GM19395 (cell line): ENCODE results near the gene VRTN.

Experiments used
- ATAC-seq: cut with Tn5 transposase; IDR thresholded peaks from one replicate; pipeline ENCODE4 v1.9.1; 2021; ENCODE audit warnings: mild to moderate bottlenecking, moderate library complexity; ENCODE audit not compliant: unreplicated experiment

The VRTN gene

DNA sequence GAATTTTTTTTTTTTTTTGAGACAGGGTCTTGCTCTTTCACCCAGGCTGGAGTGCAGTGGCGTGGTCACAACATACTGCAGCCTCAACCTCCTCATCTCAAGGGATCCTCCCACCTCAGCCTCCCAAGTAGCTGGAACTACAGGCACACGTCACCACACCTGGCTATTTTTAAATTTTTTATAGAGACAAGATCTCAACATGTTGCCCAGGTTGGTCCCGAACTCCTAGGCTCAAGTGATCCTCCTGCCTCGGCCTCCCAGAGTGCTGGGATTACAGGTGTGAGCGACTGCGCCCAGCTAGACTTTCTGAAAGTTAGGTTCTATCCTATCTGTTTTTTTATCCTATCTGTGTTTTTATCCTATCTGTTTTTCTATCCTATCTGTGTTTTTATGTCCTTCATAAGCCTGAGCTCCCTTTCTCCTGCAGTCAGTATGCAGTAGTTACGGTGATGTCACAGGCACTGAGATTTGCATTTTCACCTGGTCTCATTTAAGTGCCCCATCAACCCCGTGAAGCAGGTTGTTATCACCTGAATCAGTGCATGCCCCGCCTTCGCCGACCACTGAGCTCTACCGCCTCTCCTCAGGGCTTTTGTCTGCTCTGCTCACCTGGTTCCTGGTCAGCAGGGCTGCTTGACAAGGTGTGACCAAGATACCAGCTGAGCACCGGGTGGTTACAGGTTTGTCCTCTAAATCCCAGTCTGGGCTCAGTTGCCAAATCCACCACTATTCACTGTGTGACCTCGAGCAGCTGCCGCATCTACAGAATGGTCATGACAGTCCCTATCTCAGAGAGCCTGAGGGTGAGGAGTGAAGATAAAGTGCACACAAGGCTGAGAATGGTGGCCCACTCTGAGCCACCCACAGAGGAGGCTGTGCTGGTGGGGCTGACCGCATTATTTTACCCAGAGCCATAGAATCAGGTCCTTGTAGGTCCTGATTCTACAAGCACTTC, 44.6 kb downstream of the VRTN start:
- no peak for ATAC-seq

DNA sequence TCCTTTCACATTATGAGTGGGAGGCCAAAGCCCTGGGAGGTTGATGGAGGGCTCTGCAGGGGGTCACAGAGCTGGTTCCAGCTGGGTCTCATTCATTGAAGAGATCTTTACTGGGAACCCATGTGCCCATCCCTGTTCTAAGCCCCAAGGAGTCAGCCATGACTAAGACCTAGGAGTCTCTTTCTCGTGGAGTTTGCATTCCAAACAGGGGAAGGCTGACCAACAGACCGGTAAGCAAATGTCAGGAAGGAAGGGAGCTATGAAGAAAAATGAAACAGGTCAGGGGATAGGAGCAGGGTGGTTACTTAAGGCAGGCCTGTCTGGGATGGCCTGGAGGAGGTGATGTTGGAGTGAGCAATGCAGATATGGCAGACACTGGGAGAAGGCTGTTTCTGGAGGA, 46.3 kb downstream of the VRTN start:
- no peak for ATAC-seq

DNA sequence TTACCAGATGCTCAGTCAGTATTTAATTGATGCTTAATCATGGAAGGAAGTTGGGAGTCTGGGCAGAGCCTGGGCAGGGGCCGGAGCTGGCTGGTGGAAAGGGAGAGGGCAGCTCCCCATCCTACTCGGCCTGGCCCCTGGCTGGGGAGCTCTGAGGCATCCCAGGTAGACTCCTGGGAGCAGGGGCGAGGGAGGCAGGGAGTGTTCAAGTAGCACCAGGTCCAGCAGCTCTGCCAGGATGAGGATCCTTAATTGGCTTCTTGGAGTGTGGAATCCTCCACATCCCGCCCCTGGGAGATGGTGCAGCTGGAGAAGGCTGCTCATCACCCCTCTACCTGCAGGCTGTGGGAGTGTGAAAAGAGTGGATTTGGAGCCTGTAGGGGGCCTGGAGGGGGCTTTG, 46.8 kb downstream of the VRTN start:
- no peak for ATAC-seq

DNA sequence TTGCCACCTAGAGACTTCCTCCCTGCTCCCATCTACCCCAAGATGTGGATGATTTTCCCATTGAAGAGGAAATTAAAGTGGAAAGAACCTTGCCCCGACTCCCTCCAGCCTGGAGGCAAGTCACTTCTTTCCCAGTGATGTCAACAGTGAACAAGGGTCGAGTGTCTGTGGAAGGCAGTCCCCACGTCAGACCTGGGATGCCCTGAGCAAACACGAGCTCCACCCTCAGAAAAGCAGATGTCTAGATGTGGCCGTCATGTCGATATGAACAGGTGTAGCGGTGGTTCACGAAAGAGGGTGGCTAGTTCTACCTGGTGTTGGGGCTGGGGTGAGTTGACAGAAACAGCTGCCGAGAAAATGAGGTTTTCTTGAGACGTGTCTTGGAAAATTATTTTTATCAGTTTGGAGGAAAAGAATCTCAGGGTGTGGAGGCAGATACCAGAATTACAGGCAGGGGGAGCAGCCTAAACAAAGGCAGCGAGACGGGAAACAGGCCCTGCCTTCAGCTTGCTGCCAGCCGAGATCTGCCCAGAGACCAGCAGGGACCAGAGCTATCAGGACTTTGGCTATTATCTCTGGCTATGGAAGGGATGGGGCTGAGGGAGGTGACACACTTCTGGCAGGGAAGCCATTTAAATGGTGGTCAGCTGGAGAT, 51.9 kb downstream of the VRTN start:
- no peak for ATAC-seq

DNA sequence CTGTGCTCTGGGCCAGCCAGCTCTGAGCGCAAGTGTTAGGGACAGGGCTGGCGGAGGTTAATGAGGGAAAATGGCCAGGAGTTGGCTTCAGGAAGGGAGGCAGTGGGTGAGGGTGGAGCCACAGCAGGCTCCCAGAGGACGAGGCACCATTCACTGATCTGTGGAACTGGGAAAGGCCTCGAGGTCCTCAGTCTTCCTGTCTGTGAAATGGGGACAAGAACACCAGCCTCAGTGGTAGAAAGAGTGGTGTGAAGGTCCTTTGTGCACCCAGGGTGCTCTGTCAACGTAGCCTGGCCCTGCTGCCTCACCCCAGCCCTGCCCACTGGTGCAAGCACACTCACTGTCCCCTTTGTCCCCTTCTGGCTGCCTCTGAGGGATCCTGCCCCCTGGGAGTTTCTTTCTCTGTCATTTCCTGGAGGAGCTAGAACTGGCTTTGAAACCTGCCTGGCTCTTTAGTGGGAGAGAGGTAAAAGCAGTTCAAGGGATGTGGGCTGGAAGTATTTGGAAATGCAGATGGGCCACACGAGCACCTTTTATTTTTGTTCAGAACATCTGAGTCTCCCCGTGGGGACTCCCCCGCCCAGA, 52.7 kb downstream of the VRTN start:
- peak; percentile 3 for ATAC-seq

DNA sequence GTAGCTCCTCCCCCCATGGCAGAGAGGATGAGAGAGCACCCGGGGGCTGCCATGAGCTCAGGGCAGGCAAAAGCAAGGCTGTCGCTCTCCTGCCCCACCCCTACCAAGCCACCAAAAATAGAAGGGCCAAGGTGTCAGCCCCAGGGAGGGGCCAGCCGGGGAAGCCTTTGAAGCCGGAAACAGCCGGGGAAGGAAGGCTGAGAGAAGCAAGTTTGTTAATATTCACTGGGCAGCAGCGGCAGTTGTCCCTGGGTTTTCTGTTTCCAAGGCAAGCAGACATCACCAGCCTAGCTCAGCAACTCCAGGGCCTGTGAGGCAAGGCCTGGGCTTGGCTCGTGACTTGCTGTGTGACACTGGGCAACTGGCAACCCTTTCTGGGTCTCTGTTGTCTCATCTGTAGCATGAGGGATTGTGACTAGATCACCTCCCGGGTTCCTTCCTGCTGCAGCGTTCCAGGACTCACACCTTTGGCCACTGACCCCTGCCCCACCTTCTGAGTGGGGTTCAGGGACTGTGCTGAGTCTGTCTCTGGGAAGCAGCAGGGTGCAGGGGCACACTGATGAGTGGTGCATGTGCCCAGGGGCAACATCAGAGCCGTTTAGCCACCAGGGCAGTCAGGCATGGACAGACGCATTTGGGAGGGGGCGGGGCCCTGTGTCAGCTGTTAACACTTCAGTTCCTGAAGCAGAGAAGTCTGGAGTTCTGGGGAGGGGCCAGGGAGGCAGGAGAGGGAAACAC, 53.4 kb downstream of the VRTN start:
- ATAC-seq = peak; percentile 88

DNA sequence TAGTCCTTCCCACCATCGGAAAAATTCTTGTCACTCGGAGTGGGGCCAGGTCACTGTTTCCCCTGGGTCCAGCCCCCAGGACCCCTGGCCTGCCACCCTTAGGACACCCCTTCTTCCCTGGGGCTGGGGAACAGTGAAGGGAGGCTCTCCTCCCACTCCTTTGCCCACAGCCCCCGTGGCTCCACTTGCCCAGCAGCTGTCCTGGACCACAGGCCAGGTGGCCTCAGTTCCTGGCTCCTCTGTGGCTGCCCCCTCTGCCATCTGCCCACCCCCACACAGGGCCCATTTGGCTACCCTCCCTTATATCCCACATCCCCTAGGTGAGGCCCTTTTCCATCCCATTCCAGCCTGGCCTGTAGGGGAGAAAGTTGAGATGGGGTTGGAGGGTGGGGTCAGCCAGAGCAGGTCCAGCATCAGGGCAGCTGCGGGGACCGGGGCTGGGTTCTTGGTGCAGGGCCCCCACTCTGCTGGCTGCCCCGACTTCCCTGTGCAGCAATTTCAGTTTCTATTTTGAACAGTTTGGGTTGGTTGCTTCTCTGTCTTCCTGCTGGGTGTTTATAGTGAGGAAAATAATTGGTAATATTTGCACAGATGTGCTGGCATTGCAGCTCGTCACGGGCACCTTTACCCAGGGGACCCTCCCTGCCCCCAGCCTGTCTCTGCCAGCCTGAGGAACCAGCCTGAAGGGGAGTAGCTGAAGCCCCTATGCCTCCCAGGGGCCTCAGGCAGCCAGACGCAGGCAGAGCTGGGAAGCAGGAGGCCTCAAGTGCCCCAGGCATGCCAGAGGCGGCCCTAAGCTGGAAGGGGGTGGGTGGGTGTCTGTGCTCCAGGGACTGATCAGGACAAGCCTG, 54.4 kb downstream of the VRTN start:
- no peak for ATAC-seq

DNA sequence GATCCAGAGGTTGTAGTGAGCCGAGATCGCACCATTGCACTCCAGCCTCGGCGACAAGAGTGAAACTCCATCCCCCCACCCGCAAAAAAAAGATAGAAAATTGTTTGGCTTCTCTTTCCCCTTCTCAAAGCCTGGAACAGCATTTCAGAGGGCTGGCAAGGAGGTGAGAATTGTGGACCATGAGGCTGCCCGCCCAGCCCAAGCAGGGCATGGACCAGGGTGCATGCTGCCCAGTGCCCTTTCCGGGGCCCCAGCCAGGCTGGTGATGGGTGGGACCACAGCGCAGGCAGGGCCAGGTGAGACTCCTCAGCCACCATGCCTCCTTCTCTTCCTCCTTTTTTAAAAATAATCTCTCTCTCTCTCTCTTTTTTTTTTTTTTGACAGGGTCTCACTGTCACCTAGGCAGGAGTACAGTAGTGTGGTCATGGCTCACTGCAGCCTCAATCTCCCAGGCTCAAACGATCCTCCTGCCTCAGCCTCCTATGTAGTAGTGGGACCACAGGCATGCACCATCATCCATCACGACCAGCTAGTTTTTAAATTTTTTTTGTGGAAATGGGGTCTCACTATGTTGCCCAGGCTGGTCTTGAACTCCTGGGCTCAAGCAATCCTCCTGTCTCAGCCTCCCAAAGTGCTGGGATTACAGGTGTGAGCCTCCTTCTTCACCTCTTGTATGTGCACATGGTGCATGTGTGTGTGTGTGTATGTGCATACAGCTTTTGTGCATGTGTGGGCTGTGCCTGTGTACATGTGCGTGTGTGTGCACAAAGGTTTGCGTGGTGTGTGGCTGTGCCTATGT, 55.5 kb downstream of the VRTN start:
- ATAC-seq = no peak

DNA sequence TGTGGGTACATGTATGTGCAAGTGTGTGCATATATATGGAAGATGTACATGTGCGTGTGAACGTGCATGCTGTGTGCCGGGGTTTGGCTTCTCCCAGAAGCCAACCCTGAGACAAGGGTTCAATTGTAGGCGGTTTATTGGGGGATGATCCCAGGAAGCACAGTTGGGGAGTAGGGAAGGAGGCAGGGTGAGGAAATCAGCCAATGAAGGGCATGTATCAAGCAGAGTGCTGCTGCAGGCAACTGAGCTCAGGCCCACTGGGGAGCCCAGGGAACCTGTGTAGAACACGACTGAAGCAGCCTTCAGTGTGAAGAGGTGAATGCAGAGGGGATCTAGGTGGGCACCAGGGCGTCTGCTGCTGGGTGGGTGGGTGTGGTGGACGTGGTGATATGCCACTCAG, 56.2 kb downstream of the VRTN start:
- no peak for ATAC-seq

DNA sequence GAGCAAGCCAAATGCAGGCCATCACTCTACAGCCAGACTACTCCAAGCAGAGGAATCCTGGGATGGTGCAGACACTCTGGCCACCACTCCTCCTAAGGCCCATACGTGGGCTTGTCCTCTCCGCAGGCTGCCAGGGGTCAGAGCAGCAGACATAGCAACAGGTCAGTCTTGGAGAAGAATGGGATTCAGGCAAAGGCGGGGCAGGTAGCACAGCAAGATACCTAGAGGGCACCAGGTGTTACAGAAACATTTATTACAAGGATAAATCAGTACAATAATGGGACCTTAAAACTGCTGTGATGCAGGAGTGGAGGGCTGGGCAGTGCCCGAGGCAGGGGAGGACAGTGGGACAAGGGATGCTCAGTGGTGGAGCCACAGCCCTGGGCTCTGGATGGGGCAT, 57.4 kb downstream of the VRTN start:
- ATAC-seq = no peak

DNA sequence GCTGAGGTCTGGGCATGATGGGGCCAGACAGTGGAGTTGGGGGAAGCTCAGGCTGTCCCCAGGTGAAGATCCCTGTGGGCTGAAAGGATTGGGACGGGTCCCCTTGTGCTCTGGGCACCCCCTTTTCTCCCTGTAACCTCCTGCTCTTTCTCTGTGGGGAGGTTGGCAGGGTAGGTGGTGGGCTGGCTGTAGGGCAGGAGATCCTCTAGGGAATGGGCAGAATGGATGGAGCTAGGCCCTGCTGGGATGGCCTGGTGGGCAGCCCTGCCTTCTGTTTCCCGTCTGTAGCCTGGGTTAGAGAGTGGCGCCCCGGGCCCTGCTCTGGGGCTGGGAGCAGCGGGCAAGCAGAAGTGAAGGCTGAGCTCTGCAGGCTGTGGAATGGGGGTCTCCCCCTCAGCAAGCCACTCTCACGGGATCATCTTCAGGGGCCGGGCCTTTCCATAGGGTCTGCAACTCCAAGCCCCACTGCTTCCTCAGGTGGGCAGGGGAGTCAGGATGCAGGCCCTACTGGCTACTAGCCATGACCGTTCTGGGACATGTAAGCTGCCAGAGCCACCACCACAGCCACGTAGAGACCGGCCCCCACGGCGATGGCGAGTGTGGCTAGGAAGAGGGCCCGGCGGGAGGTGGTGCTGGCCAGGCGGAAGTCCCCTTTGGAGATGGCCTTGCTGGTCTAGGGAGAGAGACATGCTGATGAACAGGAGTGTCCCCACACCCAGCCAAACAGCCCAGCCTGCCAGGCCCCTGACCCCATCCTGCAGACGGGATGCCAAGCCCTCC, 58.9 kb downstream of the VRTN start:
- ATAC-seq = no peak

DNA sequence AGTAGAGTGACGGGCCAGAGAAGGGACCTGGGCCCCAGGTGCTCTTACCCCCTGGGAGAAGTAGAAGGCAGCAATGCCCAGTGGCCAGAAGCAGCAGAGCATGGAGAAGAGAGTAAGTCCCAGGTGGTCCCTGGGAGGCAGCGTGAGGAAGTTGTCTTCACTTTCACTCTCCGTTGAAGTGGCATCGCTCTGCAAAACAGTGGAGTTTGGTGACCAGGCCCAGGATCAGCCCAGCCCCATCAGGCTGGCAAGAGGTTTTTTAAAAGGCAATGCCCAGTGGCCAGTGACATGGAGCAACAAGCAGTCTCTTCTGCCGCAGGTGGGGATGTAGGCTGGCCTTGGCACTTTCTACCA, 59.5 kb downstream of the VRTN start:
- ATAC-seq = no peak

DNA sequence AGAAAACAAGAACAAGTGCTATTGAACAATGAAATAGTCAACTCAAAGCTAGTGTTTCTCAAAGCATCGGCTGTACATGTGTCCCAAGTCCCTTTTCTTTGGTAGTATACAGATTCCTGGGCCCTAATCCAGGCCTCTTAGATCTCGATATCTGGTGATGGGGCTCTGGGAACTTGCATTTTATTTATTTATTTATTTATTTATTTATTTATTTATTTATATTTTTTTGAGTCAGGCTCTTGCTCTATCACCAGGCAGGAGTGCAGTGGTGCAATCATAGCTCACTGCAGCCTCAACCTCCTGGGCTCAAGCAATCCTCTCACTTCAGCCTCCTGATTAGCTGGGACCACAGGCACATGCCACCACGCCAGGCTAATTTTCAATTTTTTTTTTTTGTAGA, 60.6 kb downstream of the VRTN start:
- no peak for ATAC-seq

DNA sequence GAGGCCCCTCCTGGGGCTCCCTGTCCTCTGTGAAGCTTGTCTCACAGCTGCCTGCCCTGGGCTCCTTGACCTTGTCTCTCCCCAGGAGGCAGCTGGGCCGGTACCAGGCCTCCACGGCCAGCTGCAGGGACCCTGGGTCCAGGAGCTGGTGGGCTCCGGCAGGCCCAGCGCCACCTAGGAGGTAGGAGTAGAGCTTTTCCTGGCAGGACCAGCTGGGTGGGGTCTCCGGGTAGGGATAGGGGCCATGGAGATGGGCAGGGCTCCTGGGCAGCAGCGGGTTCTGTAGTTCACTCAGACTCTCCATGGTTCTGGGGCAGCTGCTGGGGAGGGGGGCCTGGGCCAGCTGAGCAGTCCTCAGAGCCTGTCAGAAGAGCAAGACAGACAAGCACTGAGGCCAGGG, 61.2 kb downstream of the VRTN start:
- ATAC-seq = no peak
